ENCODE results near the gene UBE2R2. TPM values are rescaled to one million over a fixed set of nuclear protein-coding genes. Genes with fewer than 3 reads are reported as not detected.

The UBE2R2 gene
- polyA plus RNA-seq, 1 donor from 2014 or later, result 45.0 TPM

GRCh38 chr9:33880211-33881089, 63.5 kb downstream of the UBE2R2 start:
- Histone ChIP-seq H3K4me3 (ENCODE audit: low read length) (no peak overlapping the region), H3F3A (ENCODE audit: insufficient read depth, low read length, poor library complexity, severe bottlenecking) (no peaks in the 10 kb centered on the region), H3K9me3 (ENCODE audit: low read length) (no peaks in the 10 kb centered on the region), H3K9ac (ENCODE audit: low read length) (no peak overlapping the region), H2AFZ (ENCODE audit: low read depth, low read length) (no peak overlapping the region), H3K27ac (ENCODE audit: low read length) (no peak overlapping the region), H3K27me3 (ENCODE audit: insufficient read depth, low read depth, low read length) (no peaks in the 10 kb centered on the region), H3K79me2 (replicated peaks; ENCODE audit: insufficient read depth, low read length) (peaks cover 89% of the 10 kb centered on the region), H4K20me1 (ENCODE audit: insufficient read depth) (peaks cover 8% of the 10 kb centered on the region), H3K4me2 (ENCODE audit: low read length) (no peak overlapping the region), H3K9me2 (ENCODE audit: insufficient read depth, low read length) (no peaks in the 10 kb centered on the region), H3K36me3 (ENCODE audit: insufficient read depth, low read length) (no peaks in the 10 kb centered on the region)
- TF ChIP-seq MXI1 (conservative IDR thresholded peaks at IDR 0.05; ENCODE audit: poor library complexity, severe bottlenecking), result no peak
- TF ChIP-seq EP300 (conservative IDR thresholded peaks at IDR 0.05; ENCODE audit: poor library complexity, severe bottlenecking), result no peak

- no peak for TF ChIP-seq SMC3 (conservative IDR thresholded peaks at IDR 0.05; ENCODE audit: poor library complexity)
- no peak for TF ChIP-seq TAF1 (IDR thresholded peaks at IDR 0.05; ENCODE audit: low read depth)
- TF ChIP-seq CTCF (IDR thresholded peaks at IDR 0.05; ENCODE audit: poor library complexity, severe bottlenecking), result no peak
- no peak for TF ChIP-seq MXI1 (conservative IDR thresholded peaks at IDR 0.05; ENCODE audit: poor library complexity, severe bottlenecking)
- no peak for TF ChIP-seq REST (IDR thresholded peaks at IDR 0.05; ENCODE audit: borderline replicate concordance)
- TF ChIP-seq RAD21 (conservative IDR thresholded peaks at IDR 0.05), result no peak
- no peak for TF ChIP-seq POLR2AphosphoS5 (IDR thresholded peaks at IDR 0.05)
- no peak for TF ChIP-seq EP300 (conservative IDR thresholded peaks at IDR 0.05; ENCODE audit: poor library complexity, severe bottlenecking)
- TF ChIP-seq EZH2 (IDR thresholded peaks at IDR 0.05; ENCODE audit: borderline replicate concordance, insufficient read depth, low read length, poor library complexity, severe bottlenecking), result no peak
- Histone ChIP-seq H3K36me3 (ENCODE audit: insufficient read depth, low read length) (no peaks in the 10 kb centered on the region), H3K9ac (ENCODE audit: low read length) (no peak overlapping the region), H3K9me3 (ENCODE audit: low read length) (no peaks in the 10 kb centered on the region), H2AFZ (ENCODE audit: low read depth, low read length) (no peak overlapping the region), H3K27me3 (ENCODE audit: insufficient read depth, low read depth, low read length) (no peaks in the 10 kb centered on the region), H3F3A (ENCODE audit: insufficient read depth, low read length, poor library complexity, severe bottlenecking) (no peaks in the 10 kb centered on the region), H3K79me2 (replicated peaks; ENCODE audit: insufficient read depth, low read length) (peaks cover 89% of the 10 kb centered on the region), H4K20me1 (ENCODE audit: insufficient read depth) (peaks cover 8% of the 10 kb centered on the region), H3K4me3 (ENCODE audit: low read length) (no peak overlapping the region), H3K9me2 (ENCODE audit: insufficient read depth, low read length) (no peaks in the 10 kb centered on the region), H3K27ac (ENCODE audit: low read length) (no peak overlapping the region), H3K4me2 (ENCODE audit: low read length) (no peak overlapping the region)
Measured at GRCh38 chr9:33881635-33882034, 64.7 kb downstream of the UBE2R2 start.

Data from neural cell (in vitro differentiated cells).